NCI-H2029 treated with DMSO at 0.1 percent for 48 hours (cell line): Measurements from ENCODE around the gene RAB17.

Source experiments
- DNase-seq: peaks from one replicate; lab custom pipeline; 2025; lab: John Stamatoyannopoulos, UW

RAB17 gene

DNA sequence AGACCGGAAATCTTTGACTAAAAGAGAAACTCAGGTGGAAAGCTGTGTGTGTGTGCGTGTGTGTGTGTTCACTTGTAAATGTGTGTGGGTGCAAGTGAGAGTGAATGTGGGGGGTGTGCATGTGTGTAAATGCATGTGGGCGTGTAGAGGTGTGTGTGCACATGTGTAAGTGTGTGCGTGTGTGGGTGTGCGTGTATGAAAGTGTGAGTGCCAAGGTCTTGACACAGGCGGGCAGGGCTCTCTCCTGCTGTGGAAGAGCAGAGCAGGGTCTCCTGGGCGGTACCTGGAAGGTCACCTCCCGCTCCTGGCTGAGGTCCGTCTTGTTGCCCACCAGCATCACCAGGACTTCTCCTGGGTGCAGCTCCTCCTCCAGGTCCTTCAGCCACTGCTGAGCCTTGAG, 13.6 kb downstream of the RAB17 start:
- DNase-seq, result no peak

DNA sequence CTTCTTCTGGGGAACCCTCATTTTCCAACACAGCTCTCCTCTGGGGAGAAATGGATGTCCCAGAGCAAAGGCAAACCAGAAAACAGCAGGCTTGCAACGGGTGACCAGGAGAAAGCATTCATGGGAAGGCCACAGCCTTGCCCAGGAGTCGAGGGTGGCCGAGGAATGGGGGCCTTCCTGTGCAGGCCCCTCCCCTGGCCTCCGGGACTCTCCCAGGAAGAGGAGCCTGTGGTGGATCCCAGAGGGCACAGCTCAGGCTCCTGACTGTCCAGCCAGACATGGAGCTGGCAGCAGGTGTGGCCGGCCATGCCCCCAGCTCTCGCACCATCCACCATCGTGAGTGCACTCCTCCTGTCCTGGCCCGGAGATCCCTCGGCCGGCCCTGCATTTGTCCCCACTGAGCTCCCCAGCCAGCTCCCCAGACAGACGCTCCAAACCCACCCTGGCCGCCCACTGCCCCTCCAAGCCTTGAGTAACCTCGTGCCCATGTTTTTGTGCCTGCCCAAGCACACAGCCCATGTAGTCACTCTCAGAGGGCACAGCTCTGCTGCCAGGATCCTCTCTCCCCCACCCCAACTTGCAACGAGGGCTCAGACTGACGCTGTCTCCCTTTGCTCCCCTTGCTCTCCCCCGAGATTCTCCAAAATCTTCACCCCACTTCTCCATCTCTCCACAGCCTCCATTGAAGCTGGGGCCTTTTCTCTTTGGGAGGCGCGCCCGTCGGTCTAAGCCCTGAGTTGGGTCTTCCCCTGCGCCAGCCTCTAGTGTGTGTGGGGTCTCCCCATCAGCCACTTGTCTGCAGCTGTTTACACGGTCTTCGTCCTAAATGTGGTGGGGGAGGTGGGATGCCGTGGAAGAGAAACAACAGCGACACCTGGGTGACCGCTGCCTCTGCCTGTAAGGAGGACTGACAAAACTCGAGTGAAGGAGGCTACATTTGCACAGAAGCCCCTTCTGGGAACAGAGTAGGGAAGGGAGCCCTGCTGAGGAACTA, 14.4 kb downstream of the RAB17 start:
- no peak for DNase-seq

DNA sequence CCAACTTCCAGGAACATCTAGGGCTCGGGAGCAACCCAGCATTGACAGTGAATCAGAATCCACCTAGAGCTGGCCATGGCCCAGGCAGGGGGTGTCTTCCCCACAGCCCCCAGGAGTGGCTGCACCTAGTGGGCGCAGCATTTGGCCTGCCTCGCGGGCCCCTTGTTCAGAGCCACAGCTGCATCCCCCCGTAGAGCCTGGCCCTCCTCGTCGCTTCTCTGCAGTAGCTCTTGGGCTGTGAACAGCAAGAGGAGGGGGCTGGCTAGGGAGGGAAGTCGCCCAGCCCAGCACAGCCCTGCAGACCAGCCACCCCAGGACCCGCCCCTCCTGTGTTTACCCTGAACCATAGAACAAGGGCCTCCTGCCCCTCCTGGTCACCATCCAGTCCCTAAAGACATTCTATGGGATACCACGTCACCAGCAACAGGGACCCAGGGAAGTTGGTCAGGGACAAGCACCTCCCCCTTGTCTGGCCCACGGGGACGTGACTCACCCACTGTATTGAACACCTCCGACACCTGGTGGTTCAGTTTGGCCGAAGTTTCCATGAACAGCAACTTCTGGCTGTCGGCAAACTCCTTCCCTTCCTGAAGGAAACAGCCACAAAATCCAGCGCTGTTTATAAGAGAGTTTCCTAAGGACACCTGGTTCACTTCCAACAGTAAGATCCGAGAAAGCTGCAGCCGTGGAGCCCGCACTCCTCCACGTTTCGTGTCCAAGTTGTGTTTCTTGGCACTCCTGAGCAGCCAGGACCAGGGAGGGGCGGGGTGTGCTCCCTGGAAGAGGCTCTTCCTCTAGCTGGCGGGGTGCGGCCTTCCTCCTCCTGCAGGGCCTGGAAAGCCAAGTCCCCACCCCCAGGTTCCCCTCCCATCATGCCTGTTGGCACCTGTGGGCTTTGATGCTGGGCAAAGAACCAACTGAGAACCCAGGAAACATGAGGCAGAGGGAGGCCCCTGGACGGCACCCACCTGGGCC, 15.4 kb downstream of the RAB17 start:
- no peak for DNase-seq

DNA sequence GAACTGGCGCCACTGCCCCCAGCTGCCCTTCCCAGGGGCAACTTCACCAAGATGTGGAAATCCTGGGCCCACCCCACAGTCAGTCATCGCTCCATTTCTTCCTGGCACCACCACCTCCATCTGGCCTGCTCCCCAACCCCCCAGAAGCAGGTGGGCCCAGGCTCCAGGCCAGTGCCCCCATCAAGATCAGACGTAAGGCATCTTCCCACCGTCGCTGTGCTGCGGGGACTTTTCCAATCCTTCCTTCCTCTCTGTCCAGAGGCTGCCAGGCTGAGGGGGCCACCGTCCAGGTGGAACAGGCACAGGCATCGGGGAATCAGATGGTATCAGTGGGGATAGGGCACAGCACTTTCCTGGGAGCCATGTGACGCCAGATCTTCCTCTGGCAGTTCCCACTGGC, 16.1 kb downstream of the RAB17 start:
- no peak for DNase-seq

DNA sequence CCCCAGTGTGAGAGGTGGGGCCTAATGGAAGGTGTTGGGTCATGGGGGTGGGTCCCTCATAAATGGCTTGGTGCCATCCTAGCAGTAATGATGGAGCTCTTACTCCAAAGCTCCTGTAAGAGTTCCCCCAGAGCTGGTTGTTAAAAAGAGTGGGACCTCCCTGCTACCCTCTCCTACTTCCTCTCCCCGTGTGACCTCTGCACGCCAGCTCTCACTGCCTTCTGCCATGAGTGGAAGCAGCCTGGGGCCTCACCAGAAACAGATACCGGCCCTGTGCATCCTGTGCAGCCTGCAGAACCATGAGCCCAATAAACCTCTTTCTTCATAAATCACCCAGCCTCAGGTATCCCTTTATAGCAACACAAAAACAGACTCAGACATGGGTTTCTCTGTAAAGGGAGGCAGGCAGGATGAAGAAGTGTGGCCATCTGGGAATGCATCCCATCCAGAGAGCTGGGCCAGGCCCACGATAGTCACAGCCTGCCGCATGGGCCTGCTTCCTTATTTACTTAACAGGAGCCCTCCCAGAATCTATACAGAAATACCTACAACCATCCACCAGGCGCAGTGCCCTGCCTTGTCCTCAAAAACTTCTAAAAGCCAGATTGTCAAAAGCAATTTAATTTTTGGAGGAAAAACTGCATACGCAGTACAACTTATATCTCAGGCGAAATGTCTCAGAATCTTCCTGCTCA, 16.7 kb downstream of the RAB17 start:
- DNase-seq, result no peak

DNA sequence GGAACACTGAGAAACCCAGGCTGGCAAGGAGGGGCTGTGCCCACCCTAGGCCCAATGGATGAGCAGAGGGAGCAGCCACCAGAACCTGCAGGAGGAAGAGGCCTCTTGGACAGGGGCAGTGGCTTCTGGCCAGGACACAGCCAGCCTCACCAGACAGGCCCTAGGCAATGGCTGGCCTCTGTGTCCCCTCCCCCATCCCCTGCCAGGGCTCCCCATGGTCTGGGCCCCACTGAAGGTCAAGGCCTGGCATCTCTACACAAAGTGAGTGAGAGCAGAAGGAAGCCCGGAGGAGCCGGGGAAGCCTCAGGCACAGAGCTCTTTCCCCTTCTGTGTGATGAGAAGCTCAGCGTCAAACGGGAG, 17.8 kb downstream of the RAB17 start:
- DNase-seq, result no peak

DNA sequence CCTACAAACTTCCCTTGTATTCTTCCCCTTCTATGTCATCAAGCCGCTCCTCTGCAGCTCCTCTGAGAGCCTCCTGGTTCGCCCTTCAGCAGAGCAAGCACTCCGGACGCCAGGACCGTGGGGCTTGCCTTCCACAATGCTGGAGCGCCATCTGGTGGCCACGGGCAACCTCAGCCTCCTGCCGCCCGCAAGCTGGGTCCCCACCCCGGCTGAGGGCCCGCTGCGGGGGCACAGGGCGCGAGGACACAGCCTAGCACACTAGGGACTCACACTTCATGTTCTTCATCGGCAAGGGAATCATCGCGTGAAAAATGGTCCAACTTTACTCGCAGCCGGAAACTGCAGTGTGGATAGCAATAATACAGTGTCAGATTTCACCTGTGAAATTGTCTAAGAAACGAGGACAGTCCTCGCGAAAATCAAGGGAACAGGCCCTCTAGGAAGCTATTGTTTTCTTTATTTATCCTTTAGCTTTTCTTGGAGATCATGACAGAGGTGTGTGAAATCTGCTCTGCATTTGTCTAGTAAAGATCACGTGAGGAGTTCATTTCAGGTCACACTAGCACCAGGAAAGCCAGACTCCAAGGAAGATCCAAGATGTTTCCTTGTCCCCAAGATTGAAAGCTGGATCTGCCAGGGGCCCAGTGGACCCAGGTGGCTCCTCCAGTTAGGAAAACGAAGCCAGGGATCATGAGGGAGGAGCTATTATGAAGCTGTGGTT, 18.4 kb downstream of the RAB17 start:
- peak; percentile 28 for DNase-seq

DNA sequence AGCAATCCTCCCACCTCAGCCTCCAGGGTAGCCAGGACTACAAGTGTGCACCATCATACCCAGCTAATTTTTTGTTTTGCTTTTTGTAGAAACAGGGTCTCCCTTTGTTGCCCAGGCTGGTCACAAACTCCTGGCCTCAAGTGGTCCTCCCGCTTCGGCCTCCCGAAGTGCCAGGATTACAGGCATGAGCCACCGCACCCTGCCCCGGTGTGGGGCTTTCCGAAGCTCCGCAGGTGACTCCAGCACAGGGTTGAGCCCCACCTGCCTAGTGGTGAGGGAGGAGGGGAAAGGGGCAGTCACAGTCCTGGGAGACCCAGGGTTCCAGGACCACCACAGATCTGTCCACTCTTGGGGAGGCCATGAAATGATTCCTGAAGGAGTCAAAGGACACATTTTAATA, 19.0 kb downstream of the RAB17 start:
- DNase-seq, result no peak

DNA sequence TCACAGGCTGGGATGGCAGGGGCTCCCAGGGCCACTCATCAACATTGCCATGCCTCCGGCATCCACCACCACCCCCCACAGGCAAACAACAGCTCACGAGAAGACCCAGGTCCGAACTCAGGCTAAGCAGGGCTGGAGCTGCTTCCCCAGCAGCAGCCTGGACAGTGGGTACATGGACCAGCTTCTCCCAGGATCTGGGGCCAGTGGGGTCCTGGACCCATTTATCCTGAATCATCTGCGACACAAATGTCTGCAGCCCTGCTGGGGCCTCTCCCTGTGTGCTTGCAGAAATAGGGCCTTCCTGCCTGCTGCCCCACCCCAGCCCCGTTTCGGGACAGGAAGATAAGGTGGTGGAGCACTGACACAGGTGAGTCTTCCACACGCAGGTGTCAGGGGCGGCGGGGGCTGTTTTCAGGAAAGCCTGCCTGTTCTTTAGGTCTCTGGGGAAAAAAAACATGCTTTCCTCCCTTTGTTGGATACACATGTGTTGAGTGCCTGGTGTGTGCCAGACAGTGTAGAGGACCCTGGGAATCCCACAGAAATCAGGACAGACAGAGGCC, 19.7 kb downstream of the RAB17 start:
- no peak for DNase-seq

DNA sequence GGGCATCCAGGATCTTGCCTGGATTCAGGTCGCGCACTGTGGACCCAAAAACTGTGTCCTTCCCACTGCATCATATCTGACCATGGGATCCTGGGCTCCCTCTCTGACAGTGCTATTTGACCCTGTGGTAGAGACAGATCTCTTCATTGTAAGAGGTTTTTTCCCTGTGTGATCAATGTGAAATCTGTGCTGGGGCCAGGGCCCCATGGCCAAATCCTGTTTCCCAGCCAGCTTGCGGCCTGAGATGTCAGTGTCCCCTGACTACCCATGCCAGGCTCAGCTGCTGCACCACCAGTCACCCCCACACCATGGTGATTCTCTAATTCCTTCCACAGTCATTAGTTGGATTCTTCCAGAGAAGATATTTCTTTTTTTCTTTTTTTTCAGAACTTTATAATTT, 20.6 kb downstream of the RAB17 start:
- DNase-seq, result no peak

DNA sequence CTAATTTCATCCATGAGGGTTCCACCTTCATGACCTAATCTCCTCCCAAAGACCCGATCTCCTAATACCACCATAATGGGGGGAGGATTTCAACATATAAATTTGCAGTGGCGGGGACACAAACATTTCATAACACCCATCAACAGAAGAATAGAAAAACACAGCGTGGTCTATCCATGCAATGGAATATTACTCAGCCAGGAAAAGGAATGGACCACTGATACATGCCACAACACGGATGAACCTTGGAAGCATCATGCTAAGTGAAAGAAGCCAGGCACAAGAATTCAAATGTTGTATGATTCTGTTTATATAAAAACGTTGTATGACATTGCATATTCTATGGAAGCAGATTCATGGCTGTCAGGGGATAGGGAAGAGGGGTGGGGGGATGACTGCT, 21.5 kb downstream of the RAB17 start:
- no peak for DNase-seq

DNA sequence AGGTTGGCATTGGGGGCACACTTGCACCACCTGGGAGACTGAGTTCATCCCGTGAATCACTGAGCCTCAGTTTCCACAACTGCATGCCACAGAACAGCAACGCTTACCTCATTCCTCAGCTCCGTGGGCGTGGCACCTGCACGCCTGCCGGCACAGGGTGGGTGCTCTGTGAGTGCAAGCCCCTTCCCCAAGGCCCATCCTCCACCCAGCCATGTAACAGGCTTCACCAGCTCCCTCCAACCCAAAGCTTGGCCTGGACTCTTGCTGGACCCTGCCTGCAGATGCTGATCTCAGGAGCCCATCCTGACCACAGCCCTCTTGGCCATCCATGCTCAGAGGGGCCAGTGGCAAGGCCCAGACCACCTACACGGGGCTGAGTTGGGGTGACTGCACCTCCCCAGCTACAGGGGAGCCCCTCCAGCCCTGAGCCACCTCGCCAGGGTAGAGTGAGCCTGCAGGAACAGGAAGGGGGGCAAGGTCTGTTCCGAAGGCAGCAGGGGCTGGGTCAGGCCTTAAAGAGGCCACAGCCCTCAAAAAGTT, 22.3 kb downstream of the RAB17 start:
- DNase-seq, result no peak

DNA sequence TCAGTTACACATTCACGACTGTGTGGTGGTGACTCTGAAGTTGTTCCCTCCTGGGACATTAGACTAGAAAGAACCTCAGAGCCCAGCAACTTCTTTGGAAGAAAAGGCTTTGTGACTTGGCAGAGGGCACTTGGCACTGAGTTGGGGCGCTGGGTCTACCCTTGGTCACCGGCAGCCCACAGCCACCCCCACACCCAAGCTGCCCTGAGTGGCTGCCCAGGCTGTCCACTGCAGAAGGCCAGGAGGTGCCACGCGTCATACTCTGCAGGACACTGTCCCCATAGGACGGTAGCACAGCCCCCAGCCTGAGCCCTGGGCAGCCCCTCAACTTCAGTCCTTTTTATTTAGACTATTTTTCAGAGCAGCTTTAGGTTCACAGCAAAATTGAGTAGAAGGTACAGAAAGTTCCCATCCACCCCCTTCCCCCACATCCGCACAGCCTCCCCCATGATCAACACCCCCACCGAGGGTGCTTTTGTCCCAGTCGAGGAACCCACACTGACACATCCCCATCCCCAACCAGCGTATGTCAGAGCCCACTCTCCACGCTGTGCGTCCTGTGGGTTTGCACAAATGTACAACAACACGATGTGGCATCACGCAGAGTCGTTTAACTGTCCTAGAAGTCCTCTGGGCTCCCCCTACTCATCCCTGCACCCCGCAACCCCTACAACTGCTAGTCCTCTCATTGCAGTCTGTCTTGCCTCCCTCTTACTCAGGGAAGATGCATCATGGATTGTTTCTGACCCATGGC, 23.1 kb downstream of the RAB17 start:
- no peak for DNase-seq

DNA sequence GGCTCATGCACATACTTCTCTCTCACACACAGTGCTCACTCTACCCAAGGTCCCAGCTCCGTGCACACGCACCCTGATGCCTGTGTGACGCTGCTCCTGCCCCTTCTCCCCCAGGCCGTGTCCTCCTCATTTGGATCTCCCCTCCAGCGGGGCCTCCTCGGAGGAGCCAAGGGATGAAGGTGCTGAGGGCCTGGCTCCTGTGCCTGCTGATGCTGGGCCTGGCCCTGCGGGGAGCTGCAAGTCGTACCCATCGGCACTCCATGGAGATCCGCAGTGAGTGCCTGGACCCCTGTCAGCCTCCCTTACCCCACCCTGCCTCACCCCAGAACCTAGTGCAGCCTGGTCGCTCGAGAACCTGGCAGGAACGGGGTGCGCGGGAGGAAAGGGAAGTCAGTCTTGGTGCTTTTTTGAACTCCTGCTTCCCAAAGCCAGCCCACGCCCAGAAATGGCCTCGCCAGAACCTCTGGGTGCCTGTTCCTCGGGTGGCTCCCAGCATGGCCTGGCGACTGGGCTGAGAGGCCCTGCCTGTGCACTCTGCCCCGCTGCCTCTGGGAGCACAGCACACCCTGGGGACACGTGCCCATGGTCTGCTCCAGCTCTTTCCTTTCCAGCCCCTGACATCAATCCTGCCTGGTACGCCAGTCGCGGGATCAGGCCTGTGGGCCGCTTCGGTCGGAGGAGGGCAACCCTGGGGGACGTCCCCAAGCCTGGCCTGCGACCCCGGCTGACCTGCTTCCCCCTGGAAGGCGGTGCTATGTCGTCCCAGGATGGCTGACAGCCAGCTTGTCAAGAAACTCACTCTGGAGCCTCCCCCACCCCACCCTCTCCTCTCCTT, 23.9 kb downstream of the RAB17 start, which contains the start of gene PRLH:
Gene PRLH (plus strand): TSS at position 174 of the 835 bp plus-strand sequence. CDS start 0 bp downstream, at position 174.
- no peak for DNase-seq

DNA sequence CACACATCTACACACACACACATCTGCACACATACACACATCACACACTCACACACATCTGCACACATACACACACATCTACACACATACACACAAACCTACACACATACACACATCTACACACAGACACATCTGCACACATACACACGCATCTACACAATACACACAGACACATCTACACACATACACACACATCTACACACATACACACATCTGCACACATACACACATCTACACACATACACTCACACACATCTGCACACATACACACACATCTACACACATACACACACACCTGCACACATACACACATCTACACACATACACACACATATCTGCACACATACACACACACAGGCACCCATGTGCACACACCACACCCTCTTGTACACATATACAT, 24.6 kb downstream of the RAB17 start:
- no peak for DNase-seq

DNA sequence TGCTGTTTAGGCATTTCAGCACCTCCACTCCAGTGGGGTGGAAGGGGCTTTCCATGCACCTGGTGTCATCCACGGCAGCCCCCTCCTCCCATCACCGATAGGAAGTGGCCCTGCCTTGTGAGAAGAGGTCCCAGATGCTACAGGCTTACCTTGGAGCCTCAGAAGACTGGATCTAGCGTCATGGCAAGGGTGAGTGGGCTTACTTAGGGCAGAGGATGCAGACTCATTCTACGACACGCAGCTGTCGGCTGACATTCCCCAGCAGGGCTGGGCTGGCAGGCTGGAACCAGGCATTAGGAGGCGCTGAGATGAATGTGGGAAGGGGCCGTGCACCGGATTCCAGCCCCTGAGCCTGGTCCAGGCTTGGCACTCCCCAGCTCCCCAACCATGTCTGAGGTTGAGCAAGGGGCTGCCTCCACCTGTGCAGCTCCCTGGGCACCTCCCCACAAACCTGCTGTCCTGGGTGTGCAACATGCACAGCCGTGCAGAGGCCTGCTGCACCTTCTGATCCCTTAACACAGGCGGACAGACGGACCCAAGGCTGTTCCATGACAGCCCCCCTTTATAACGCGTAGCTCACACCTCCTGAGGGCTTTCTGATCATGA, 25.9 kb downstream of the RAB17 start:
- no peak for DNase-seq

DNA sequence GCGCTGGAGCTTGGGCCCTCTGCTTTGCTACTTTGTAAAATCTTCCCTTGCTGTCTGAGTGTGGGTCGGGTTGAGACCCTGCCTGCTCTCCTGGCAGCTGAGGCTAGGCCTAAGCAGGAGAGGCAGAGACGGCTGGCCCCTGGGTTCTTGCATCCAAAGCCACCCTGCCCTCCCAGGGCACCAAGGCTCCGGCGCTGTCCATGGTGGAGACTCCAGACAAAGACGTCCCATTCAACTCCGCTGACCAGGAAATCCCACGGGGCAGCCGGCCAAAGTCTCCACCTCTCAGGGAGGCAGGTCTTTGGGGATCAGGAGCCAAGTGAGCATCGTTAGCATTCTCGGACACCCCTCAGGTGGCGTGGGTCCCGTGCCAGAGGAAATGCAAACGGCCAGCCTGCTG, 26.7 kb downstream of the RAB17 start:
- DNase-seq, result no peak

DNA sequence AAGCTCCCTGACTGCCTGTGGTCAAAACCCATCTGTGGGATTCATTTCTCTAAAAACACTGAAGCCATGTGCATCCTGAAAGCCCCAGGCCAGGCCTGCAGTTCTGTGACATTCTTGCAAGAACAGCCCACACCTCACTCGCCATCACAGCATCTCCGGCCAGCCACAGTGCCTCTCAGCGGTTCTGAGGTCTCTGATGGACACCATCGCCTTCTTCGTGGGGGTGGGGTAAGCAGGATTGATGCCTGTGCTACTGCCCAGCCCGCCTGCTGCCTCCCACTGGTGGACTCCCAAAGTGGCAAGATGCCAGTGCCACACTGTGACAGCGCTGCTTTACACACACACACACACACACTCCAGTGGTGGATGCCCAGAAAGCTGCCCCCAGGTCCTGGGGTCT, 29.3 kb downstream of the RAB17 start:
- no peak for DNase-seq
